HepG2 (cell line): ENCODE measurements around the gene ABTB2. TPM values are rescaled to one million over a fixed set of nuclear protein-coding genes. Genes with fewer than 3 reads are reported as not detected.

Experiments
- CHD2 ChIP-seq: IDR thresholded peaks from 2 replicates; pipeline ENCODE4 v1.6.1; 2011; ENCODE audit warnings: low read depth, low read length, improper control_type of control experiment
- CREBL2 ChIP-seq: sonication (generic); formaldehyde crosslinking; IDR thresholded peaks from 2 replicates; pipeline ENCODE4 v1.8.1; 2023; ENCODE audit warnings: missing genetic modification reagents, mild to moderate bottlenecking, borderline replicate concordance
- HBP1 ChIP-seq: IDR thresholded peaks from 2 replicates; pipeline ENCODE4 v1.6.1; 2016; ENCODE audit warnings: low read depth, control low read depth
- NFATC3 ChIP-seq: sonication (generic); formaldehyde crosslinking; IDR thresholded peaks from 2 replicates; pipeline ENCODE4 v1.5.1; 2020; ENCODE audit warnings: mild to moderate bottlenecking, missing genetic modification reagents
- NFE2 ChIP-seq: sonication (generic); formaldehyde crosslinking; IDR thresholded peaks from 2 replicates; pipeline ENCODE4 v1.4.0; 2020; ENCODE audit warnings: missing genetic modification reagents
- NFIB ChIP-seq: sonication (generic); formaldehyde crosslinking; IDR thresholded peaks from 2 replicates; pipeline ENCODE4 v1.9.0; 2021; ENCODE audit warnings: missing genetic modification reagents, mild to moderate bottlenecking, borderline replicate concordance
- NRL ChIP-seq: sonication (generic); formaldehyde crosslinking; IDR thresholded peaks from 2 replicates; pipeline ENCODE4 v1.5.0; 2020; ENCODE audit warnings: missing genetic modification reagents, mild to moderate bottlenecking, moderate library complexity, borderline replicate concordance
- RAD21 ChIP-seq: fragments of 450-650 bp; formaldehyde crosslinking; IDR thresholded peaks from 2 replicates; pipeline ENCODE4 v1.5.0; 2020; ENCODE audit warnings: mild to moderate bottlenecking
- SSRP1 ChIP-seq: IDR thresholded peaks from 2 replicates; pipeline ENCODE4 v1.6.1; 2016; ENCODE audit warnings: control low read depth
- SUZ12 ChIP-seq: fragments of 150-350 bp; IDR thresholded peaks from 2 replicates; pipeline ENCODE4 v1.6.1; 2014; ENCODE audit warnings: low read depth, low read length
- ZFX ChIP-seq: sonication (generic); formaldehyde crosslinking; IDR thresholded peaks from 2 replicates; pipeline ENCODE4 v1.4.0; 2020; ENCODE audit warnings: mild to moderate bottlenecking, low read depth, missing genetic modification reagents, moderate library complexity
- ZFY ChIP-seq: sonication (generic); formaldehyde crosslinking; IDR thresholded peaks from 2 replicates; pipeline ENCODE4 v1.4.0; 2020; ENCODE audit warnings: missing genetic modification reagents
- ZNF740 ChIP-seq: sonication (generic); formaldehyde crosslinking; IDR thresholded peaks from 2 replicates; pipeline ENCODE4 v1.4.0; 2020; ENCODE audit warnings: missing genetic modification reagents
- ZNF776 ChIP-seq: sonication (generic); formaldehyde crosslinking; IDR thresholded peaks from 2 replicates; pipeline ENCODE4 v1.4.0; 2020; ENCODE audit warnings: mild to moderate bottlenecking, missing genetic modification reagents
- ZSCAN29 ChIP-seq: sonication (generic); formaldehyde crosslinking; conservative IDR thresholded peaks from 2 replicates; pipeline ENCODE4 v1.4.0; 2020; ENCODE audit warnings: mild to moderate bottlenecking, missing genetic modification reagents
- polyA plus RNA-seq, 8 experiments: library from polyadenylated mRNA; depleted of rRNA in 3 of 8; stranded (reverse) in 7 of 8; unstranded in 1 of 8; fragments of >200 nt; fragmentation: Illumina TruSeq in 4 of 8; extraction: Trizol in 4 of 8; gene quantifications; 2 replicates each; pipeline versions ENCODE4 v1.2.1 to v1.2.3, GENCODE V29; 2011 to 2016; ENCODE audit warnings: low read depth in 4 of 8, missing spikeins in 1 of 8, mixed read lengths in 1 of 8; ENCODE audit not compliant: insufficient read depth in 1 of 8
- total RNA-seq, 5 experiments: library from RNA; depleted of rRNA; stranded (reverse); fragments of >200 nt; fragmentation: Illumina TruSeq; extraction: Trizol; gene quantifications; 2 replicates each; pipeline ENCODE4 v1.2.3, GENCODE V29; 2016; ENCODE audit warnings: low read depth in 1 of 5
- TF ChIP-seq, protein P1 (sequence below): sonication (generic); formaldehyde crosslinking; IDR thresholded peaks from 2 replicates; pipeline ENCODE4 v1.5.0; 2020; ENCODE audit warnings: mild to moderate bottlenecking, missing genetic modification reagents
- TF ChIP-seq, protein P2 (sequence below): IDR thresholded peaks from 2 replicates; pipeline ENCODE4 v1.6.1; 2016; ENCODE audit warnings: low read depth
- TF ChIP-seq, protein P3 (sequence below): sonication (generic); formaldehyde crosslinking; IDR thresholded peaks from 2 replicates; pipeline ENCODE4 v1.4.0; 2020; ENCODE audit warnings: mild to moderate bottlenecking, missing genetic modification reagents
- TF ChIP-seq, protein P4 (sequence below): IDR thresholded peaks from 2 replicates; pipeline ENCODE4 v1.6.1; 2016; ENCODE audit warnings: missing genetic modification reagents, missing compliant biosample characterization

Gene ABTB2
- total and polyA plus RNA-seq, 2 of the 13 experiments (the other 11 are each of a cell fraction or from before 2014, with no cell fraction given): 5.1 to 15.4 TPM

DNA sequence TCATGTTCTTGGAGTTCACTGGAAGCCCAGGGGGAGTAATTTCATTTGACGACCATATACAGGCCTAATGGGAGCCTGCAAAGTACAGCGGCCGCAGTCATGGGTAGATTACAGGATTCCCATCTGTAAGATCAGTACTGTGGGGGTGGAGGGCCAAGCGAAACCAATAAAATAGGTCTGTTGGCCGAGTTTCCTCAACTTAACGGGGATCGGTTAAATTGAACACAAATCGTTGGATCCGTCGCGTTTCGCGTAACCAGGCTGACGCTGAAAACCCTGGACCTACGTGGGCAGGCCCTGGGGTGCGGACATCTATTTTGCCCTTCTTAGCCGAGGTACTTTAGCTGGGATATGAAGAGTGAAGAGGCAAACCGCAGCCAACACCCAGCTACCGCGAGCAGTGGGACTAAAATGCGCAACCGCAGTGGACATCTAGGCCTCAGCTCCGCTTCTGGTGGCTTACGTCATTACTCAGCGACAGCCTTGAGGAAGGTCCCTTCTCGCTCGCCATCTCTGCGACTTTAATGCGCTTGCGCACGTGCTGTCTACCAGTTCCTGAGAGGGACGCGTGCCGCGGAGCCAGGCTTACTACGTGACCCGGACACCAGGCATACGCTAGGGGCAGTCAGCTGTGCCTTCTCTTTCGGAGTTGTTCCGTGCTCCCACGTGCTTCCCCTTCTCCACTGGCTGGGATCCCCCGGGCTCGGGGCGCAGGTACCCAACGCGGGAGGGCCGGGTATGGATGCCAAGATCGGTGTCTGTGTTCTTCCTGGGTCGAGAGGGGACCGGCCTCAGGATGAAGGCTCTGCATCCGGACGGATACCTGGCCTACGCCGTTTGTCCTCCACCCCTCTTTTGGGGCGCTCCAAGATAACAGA lies 252.5 kb downstream of the ABTB2 start, which contains the start of gene NAT10 (continued):
- TF ChIP-seq, protein P1, sequence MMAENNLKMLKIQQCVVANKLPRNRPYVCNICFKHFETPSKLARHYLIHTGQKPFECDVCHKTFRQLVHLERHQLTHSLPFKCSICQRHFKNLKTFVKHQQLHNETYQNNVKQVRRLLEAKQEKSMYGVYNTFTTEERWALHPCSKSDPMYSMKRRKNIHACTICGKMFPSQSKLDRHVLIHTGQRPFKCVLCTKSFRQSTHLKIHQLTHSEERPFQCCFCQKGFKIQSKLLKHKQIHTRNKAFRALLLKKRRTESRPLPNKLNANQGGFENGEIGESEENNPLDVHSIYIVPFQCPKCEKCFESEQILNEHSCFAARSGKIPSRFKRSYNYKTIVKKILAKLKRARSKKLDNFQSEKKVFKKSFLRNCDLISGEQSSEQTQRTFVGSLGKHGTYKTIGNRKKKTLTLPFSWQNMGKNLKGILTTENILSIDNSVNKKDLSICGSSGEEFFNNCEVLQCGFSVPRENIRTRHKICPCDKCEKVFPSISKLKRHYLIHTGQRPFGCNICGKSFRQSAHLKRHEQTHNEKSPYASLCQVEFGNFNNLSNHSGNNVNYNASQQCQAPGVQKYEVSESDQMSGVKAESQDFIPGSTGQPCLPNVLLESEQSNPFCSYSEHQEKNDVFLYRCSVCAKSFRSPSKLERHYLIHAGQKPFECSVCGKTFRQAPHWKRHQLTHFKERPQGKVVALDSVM (CRISPR knock-in tag): no peak
- peak; percentile 93 for TF ChIP-seq NRL
- no peak for TF ChIP-seq ZSCAN29 (CRISPR knock-in tag)
- TF ChIP-seq SSRP1 (CRISPR knock-in tag): peak; percentile 63; the same call in 1 of the 2 replicates
- TF ChIP-seq, protein P2, sequence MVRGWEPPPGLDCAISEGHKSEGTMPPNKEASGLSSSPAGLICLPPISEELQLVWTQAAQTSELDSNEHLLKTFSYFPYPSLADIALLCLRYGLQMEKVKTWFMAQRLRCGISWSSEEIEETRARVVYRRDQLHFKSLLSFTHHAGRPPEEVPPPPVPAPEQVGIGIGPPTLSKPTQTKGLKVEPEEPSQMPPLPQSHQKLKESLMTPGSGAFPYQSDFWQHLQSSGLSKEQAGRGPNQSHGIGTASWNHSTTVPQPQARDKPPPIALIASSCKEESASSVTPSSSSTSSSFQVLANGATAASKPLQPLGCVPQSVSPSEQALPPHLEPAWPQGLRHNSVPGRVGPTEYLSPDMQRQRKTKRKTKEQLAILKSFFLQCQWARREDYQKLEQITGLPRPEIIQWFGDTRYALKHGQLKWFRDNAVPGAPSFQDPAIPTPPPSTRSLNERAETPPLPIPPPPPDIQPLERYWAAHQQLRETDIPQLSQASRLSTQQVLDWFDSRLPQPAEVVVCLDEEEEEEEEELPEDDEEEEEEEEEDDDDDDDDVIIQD (CRISPR knock-in tag): 0 out of 2 replicates have a peak, but pooled peaks have one; percentile 26
- TF ChIP-seq ZNF740: 0 out of 2 replicates have a peak, but pooled peaks have one; percentile 32
- peak; percentile 83 for TF ChIP-seq CHD2
- TF ChIP-seq, protein P3, sequence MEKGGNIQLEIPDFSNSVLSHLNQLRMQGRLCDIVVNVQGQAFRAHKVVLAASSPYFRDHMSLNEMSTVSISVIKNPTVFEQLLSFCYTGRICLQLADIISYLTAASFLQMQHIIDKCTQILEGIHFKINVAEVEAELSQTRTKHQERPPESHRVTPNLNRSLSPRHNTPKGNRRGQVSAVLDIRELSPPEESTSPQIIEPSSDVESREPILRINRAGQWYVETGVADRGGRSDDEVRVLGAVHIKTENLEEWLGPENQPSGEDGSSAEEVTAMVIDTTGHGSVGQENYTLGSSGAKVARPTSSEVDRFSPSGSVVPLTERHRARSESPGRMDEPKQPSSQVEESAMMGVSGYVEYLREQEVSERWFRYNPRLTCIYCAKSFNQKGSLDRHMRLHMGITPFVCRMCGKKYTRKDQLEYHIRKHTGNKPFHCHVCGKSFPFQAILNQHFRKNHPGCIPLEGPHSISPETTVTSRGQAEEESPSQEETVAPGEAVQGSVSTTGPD: peak; percentile 35; the same call in 1 of the 2 replicates
- no peak for TF ChIP-seq SUZ12
- TF ChIP-seq NFATC3 (CRISPR knock-in tag): no peak
- TF ChIP-seq NFIB (CRISPR knock-in tag): no peak
- 0 out of 2 replicates have a peak, but pooled peaks have one; percentile 70 for TF ChIP-seq CREBL2 (CRISPR knock-in tag)
- no peak; the same call in none of the 2 replicates for TF ChIP-seq RAD21 (CRISPR knock-in tag)
- no peak; the same call in 1 of the 2 replicates for TF ChIP-seq HBP1
- no peak for TF ChIP-seq ZNF776 (CRISPR knock-in tag)
- no peak for TF ChIP-seq NFE2
- TF ChIP-seq ZFX (CRISPR knock-in tag): peak; percentile 99
- peak; percentile 97 for TF ChIP-seq ZFY
- TF ChIP-seq, protein P4, sequence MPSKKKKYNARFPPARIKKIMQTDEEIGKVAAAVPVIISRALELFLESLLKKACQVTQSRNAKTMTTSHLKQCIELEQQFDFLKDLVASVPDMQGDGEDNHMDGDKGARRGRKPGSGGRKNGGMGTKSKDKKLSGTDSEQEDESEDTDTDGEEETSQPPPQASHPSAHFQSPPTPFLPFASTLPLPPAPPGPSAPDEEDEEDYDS (CRISPR knock-in tag): peak; percentile 88; the same call in 1 of the 2 replicates
